ENCODE measurements around the gene MCFD2. TPM values are rescaled to one million over a fixed set of nuclear protein-coding genes. Genes with fewer than 3 reads are reported as not detected.

Gene MCFD2
- total and polyA plus RNA-seq, 8 donors: 78.0 to 121 (median 86.5) TPM

DNA sequence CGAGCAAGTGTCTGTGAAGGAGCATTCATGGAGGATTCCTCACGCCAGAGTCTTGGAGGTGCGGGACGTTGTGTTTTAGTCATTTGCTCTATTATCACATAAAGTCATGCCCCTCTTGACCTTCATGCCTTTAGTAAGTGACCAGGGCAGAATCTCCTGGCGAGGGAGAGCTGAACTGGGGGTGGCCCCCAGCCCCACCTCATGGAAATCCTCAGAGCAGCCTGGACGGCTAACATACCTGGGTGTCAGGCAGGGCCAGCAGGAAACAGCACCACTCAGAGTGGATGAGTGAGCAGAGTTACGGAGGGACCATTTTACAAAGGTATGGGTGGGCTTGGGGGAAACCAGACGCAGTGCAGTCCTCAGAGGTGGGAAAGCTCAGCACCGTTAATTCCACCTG lies 56.1 kb downstream of the MCFD2 start:
- Histone ChIP-seq H3K4me3 (no peak overlapping the region), H3K27me3 (no peaks in the 10 kb centered on the region), H3K9me3 (peaks cover 0 to 5% of the 10 kb centered on the region in 2 donors), H3K27ac (peak overlapping the region in 1 of 2 donors; percentile 67), H3K4me1 (peaks cover 5 to 20% of the 10 kb centered on the region in 2 donors), H3K36me3 (no peaks in the 10 kb centered on the region)
- intact Hi-C loops (cut with DNase I): no loop called here
- TF ChIP-seq, protein P1, sequence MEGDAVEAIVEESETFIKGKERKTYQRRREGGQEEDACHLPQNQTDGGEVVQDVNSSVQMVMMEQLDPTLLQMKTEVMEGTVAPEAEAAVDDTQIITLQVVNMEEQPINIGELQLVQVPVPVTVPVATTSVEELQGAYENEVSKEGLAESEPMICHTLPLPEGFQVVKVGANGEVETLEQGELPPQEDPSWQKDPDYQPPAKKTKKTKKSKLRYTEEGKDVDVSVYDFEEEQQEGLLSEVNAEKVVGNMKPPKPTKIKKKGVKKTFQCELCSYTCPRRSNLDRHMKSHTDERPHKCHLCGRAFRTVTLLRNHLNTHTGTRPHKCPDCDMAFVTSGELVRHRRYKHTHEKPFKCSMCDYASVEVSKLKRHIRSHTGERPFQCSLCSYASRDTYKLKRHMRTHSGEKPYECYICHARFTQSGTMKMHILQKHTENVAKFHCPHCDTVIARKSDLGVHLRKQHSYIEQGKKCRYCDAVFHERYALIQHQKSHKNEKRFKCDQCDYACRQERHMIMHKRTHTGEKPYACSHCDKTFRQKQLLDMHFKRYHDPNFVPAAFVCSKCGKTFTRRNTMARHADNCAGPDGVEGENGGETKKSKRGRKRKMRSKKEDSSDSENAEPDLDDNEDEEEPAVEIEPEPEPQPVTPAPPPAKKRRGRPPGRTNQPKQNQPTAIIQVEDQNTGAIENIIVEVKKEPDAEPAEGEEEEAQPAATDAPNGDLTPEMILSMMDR (IDR thresholded peaks at IDR 0.05): no peak
- no peak for DNase-seq
- ATAC-seq: no peak

DNA sequence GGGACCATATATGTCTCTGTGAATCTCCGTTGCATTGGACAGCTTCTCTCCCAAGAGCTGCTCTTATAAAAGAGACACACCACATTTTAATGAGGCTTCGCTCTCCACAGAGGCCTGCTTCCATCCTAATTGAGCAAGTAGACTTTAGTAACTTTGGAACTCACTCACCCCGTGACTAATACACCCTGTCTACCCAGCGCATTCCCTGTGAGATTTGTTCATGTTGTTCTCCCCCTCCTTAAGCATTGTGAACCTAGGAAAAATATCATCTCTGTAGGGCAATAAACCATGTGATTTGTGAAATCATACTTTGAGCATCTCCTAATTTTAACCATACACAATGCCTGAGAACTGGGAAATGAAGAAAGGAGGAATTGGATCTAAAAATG lies 56.9 kb downstream of the MCFD2 start:
- ATAC-seq: peak; percentile 39
- intact Hi-C loops (cut with DNase I): no loop called here

DNA sequence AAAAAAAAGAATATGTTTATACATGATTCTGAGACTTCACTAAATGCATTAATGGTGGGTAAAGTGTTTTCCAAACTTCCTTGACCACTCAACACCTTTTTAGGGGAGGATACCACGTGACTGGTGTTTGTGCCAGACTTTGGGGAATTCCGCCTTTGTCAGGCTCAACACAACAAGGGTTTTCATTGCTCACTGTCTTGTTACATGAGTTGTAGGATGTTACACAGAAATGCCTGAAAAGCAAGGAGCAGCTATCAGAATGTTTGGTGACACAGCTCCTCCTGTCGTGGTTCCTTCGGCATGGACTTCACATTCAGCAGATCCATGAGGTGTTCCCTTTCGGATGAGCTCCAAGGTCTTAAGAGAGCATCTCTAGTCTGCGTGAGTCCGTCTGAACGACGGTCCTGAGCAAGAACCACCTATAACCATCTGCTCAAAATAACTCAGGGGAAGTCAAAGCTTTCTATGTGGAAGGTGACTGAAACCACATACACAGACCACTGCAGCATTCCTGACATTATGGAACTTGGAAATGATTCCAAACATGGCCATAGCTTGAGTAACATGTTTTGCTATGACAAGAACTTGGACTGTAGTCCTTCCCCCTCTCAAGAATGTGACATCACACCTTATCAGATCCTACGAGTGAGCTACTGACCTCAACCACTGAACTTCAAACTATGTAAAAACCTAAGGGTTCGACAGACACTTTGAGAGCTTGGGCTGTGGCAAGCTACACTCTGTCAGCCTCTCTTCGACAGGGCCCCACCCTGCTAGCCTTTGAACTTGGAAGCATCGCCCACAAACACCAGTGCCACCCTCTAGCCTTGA lies 57.5 kb downstream of the MCFD2 start:
- intact Hi-C loops (cut with DNase I): no loop called here
- Histone ChIP-seq H3K27me3 (no peaks in the 10 kb centered on the region), H3K4me3 (no peak overlapping the region), H3K4me1 (peaks cover 7 to 24% of the 10 kb centered on the region in 2 donors), H3K36me3 (no peaks in the 10 kb centered on the region), H3K9me3 (no peaks in the 10 kb centered on the region), H3K27ac (peak overlapping the region in 1 of 2 donors; percentile 67)
- DNase-seq: no peak
- TF ChIP-seq, protein P1 (IDR thresholded peaks at IDR 0.05): no peak
- ATAC-seq: peak; percentile 37

More for the DNA sequence above, 56.9 kb downstream of the MCFD2 start:
- TF ChIP-seq, protein P1 (IDR thresholded peaks at IDR 0.05): no peak
- Histone ChIP-seq H3K27ac (peak overlapping the region in 1 of 2 donors; percentile 67), H3K27me3 (no peaks in the 10 kb centered on the region), H3K36me3 (no peaks in the 10 kb centered on the region), H3K4me3 (no peak overlapping the region), H3K4me1 (peaks cover 7 to 24% of the 10 kb centered on the region in 2 donors), H3K9me3 (no peaks in the 10 kb centered on the region)
- DNase-seq: no peak

DNA sequence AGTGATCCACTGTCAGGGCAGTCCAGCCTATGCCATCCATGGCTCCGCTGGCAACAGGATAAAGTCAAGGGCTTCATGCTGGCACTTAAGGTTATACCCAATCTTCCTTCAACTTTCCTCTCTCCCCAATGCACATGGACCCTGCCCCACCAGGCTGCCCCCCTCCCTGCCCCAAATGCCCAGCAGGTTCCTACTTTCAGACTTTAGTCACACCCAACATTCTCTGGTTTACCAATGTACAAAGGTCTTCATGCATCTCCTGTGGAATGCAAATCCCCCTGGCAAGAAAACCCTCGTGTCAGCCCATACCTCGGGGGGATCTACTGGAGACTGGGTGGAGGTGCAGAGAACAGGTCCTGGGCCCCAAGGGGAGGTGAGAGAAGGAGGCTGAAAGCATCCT lies 59.3 kb downstream of the MCFD2 start:
- Histone ChIP-seq H3K4me1 (peaks cover 7 to 24% of the 10 kb centered on the region in 2 donors), H3K36me3 (no peaks in the 10 kb centered on the region), H3K27me3 (no peaks in the 10 kb centered on the region), H3K4me3 (no peak overlapping the region), H3K9me3 (no peaks in the 10 kb centered on the region), H3K27ac (peak overlapping the region; percentile 60 to 82)
- DNase-seq (no peak), ATAC-seq (no peak)
- intact Hi-C loops (cut with DNase I): no loop called here
- TF ChIP-seq, protein P1 (IDR thresholded peaks at IDR 0.05): no peak

DNA sequence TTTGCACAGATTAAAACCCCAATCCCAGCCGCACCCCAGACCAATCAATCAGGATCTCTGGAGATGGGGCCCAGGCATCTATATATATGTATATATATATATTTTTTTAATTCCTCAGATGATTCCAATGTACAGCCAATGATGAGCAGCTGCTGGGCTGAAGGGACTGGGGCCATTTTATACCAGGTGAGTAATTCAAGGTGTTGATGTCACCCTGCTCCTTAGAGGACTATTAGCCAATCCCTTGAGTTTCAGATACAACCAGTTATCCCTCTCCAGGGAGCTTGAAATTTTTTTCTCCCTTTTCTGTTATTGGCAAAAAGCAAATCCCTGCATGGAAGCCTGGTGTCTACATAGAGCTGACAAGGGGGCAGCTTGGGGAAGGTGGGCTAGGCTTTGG lies 59.8 kb downstream of the MCFD2 start:
- Histone ChIP-seq H3K27me3 (no peaks in the 10 kb centered on the region), H3K4me3 (no peak overlapping the region), H3K36me3 (no peaks in the 10 kb centered on the region), H3K4me1 (peaks cover 7 to 24% of the 10 kb centered on the region in 2 donors), H3K27ac (peak overlapping the region; percentile 60 to 82), H3K9me3 (no peaks in the 10 kb centered on the region)
- ATAC-seq (no peak), DNase-seq (no peak)
- intact Hi-C loops (cut with DNase I): no loop called here
- TF ChIP-seq, protein P1 (IDR thresholded peaks at IDR 0.05): no peak
